BLaER1 treated with 17β-estradiol and CSF1 and Interleukin-3, amounts not matched to agents 10 nM and 100 nM (cell line): ENCODE measurements around the gene CDHR5.
A peak's percentile ranks its signal among the peaks of the same experiment; 100 is the strongest.
"Not testable (repeated sequence)": the region's sequence is repeated elsewhere in the genome, so short reads cannot be mapped to it uniquely, and the experiment has no call there.

Experiments
- H3K27ac ChIP-seq, 11 experiments: shearing (Covaris generic); formaldehyde crosslinking; 2 replicates each; pipeline ENCODE4 v1.8.1; 2022
- H3K27me3 ChIP-seq, 11 experiments: shearing (Covaris generic); formaldehyde crosslinking; 2 replicates each; pipeline ENCODE4 v1.8.1; 2022
- H3K36me3 ChIP-seq, 11 experiments: shearing (Covaris generic); formaldehyde crosslinking; 2 replicates each; pipeline ENCODE4 v1.8.1; 2022
- H3K4me1 ChIP-seq, 10 experiments: shearing (Covaris generic); formaldehyde crosslinking; 2 replicates each; pipeline ENCODE4 v1.8.1; 2022
- H3K4me2 ChIP-seq, 11 experiments: shearing (Covaris generic); formaldehyde crosslinking; 2 replicates each; pipeline ENCODE4 v1.8.1; 2022
- H3K4me3 ChIP-seq, 10 experiments: shearing (Covaris generic); formaldehyde crosslinking; 2 replicates each; pipeline ENCODE4 v1.8.1; 2022
- H3K9ac ChIP-seq, 11 experiments: shearing (Covaris generic); formaldehyde crosslinking; 2 replicates each; pipeline ENCODE4 v1.8.1; 2022
- H3K9me3 ChIP-seq, 11 experiments: shearing (Covaris generic); formaldehyde crosslinking; replicated peaks in 1 of 11; 2 replicates each; pipeline ENCODE4 v1.8.1; 2022
- H4K20me1 ChIP-seq, 11 experiments: shearing (Covaris generic); formaldehyde crosslinking; 2 replicates each; pipeline ENCODE4 v1.8.1; 2022
- Cebpa-rat ChIP-seq, 11 experiments: shearing (Covaris generic); IDR thresholded peaks; 2 replicates each; pipeline ENCODE4 v1.8.1; 2022

CDHR5 gene

DNA sequence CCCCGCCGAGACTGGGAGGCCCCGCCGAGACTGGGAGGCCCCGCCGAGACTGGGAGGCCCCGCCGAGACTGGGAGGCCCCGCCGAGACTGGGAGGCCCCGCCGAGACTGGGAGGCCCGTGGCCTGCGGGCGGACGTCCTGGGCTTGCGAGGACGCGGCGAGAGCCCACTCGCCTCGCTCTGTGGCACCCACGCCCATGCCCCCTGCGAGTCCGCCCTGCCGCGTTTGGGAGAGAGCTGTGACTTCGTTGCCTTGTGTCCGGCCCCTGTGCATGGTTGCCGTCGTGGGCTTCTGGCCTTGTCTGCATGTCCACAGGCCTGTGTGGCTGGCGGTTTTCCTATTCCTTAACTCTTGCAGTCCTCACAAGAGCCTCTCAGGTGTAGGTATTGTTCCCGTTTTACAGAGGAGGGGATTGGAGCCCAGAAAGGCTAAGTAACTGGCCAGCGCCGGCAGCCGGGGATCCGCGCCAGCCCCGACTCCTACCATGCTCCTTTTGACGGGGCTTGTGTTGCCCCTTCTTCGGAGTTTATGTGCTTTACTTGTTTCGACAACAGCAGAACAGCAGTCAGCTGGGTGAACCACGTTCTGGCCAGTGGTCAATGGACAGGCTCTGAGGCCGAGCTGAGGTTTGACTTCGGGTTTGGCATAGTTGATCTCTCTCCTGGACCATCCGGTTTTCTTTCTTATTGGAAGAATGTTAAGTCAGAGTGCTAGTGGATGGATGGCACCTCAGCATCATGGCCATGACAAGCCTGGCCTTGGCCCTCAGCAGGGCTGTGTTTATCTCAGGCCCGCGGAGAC, 47.7 kb downstream of the CDHR5 start:
- Histone ChIP-seq H3K4me1 (peaks cover 40 to 55% (median 49%) of the 10 kb centered on the region in 10 experiments), H3K27ac (peak overlapping the region; percentile 96 to 100 (median 100)), H3K4me3 (peak overlapping the region; percentile 82 to 100 (median 93)), H3K9me3 (no peaks in the 10 kb centered on the region), H4K20me1 (peaks cover 53 to 68% (median 55%) of the 10 kb centered on the region in 11 experiments), H3K27me3 (peaks cover 8 to 24% (median 16%) of the 10 kb centered on the region in 11 experiments; a peak in 21 of 22 replicates), H3K9ac (peak overlapping the region; percentile 96 to 100 (median 99)), H3K36me3 (peaks cover 9 to 44% (median 31%) of the 10 kb centered on the region in 11 experiments), H3K4me2 (peak overlapping the region; percentile 87 to 100 (median 98))
- TF ChIP-seq Cebpa-rat (IDR thresholded peaks at IDR 0.05), result no peak

DNA sequence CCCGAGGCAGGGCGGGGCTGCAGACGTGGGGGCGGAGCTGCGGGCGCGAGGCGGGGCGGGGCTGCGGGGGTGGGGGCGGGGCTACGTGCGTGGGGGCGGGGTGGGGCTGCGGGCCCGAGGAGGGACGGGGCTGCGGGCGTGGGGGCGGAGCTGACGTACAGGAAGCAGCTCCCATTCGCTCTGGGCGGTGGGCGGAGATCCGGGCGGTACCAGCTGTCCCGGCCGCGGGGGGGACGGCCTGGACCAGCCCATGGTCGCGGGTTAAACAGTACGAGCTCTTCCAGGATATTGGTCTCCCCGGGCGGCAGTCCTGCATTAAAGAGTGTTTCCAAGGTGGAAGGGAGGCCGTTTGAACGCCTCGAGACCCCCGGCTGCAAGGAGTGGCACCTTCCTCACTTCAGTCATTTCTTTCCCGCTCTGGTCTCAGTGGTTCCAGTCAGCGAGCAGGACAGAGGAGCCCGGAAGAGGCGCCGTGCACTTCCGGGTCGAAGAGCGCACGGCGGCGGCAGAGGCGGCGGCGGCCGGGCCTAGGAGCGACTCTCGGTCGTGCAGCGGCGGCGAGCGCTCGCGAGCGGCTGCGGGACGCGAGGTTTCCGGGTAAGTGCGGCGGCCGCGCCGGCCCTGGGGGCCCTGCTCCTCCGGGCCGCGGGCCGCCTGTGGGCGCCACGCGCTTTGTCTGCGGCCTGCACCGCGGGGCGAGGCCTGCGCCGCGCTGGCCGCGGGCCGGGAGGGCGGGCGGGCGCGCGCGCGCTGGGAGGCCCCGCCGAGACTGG, 48.6 kb downstream of the CDHR5 start, which contains the start of gene PHRF1:
TSS of gene PHRF1 (plus strand) at position 475 of the 773 bp plus-strand sequence. CDS start 5,043 bp downstream, outside the sequence.
- Histone ChIP-seq H3K4me3 (peak within 1 kb of the TSS; percentile 82 to 100 (median 93)), H3K36me3 (peaks cover under 1 to 36% (median 23%) of the 10 kb centered on the region in 11 experiments), H3K9me3 (no peaks in the 10 kb centered on the region), H3K27me3 (peaks cover 8 to 24% (median 16%) of the 10 kb centered on the region in 11 experiments; a peak in 21 of 22 replicates), H3K4me1 (peaks cover 40 to 55% (median 49%) of the 10 kb centered on the region in 10 experiments), H3K9ac (peak within 1 kb of the TSS; percentile 96 to 100 (median 99)), H4K20me1 (peaks cover 44 to 59% (median 47%) of the 10 kb centered on the region in 11 experiments), H3K27ac (peak within 1 kb of the TSS; percentile 96 to 100 (median 100)), H3K4me2 (peak within 1 kb of the TSS; percentile 98 to 100 (median 99))
- TF ChIP-seq Cebpa-rat (IDR thresholded peaks at IDR 0.05), result no peak

- Histone ChIP-seq H3K27ac (peak overlapping the region in 2 of 11 experiments; percentile 17 to 25; a peak in 2 of 22 replicates), H3K4me3 (peak overlapping the region; percentile 55 to 76 (median 66)), H3K27me3 (peaks cover 8 to 24% (median 16%) of the 10 kb centered on the region in 11 experiments; a peak in 21 of 22 replicates), H3K4me2 (peak overlapping the region; percentile 97 to 100 (median 98)), H4K20me1 (peaks cover 37 to 52% (median 39%) of the 10 kb centered on the region in 11 experiments), H3K4me1 (peaks cover 40 to 56% (median 48%) of the 10 kb centered on the region in 10 experiments), H3K9me3 (no peaks in the 10 kb centered on the region), H3K9ac (peak overlapping the region; percentile 47 to 80 (median 68); a peak in 20 of 22 replicates), H3K36me3 (peaks cover 0 to 33% (median 20%) of the 10 kb centered on the region in 11 experiments; a peak in 19 of 22 replicates)
- no peak for TF ChIP-seq Cebpa-rat (IDR thresholded peaks at IDR 0.05)
These were observed 49.3 kb downstream of the CDHR5 start for GRCh38 chr11:575313-575995.

DNA sequence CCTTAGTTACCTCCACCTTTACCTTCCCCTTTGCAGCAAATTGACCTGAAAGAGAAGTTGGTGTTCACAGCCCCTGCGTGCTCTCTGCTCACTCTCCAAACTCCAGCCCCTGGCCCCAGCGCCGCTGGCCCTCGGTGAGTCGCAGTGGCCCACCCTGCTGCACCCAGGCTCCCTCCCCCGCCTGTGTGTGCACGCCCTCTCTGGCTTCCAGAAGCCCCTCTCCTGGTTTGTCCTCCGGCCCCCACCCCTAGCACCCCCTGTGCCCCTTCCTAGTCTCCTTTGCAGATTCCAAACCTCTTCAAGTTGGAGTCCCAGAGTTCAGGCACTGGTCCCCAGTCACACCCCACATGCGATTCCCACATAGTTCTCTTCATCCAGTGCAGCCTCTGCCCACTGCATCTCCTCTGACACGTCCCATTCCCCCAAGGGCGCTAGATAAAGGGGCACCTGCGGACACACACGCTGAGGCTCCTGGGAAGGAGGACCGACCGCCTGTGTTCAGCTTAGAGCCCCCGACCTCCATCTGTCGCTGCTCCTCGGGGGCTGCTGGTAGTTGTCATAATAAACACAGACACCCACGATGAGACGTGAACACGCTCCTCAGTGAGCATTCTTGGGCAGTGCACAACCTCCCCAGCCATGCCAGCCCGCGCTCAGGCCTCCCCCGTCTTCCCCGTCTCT, 50.0 kb downstream of the CDHR5 start:
- no peak for TF ChIP-seq Cebpa-rat (IDR thresholded peaks at IDR 0.05)
- Histone ChIP-seq H3K9me3 (no peaks in the 10 kb centered on the region), H3K27ac (no peak overlapping the region), H3K4me1 (peaks cover 40 to 56% (median 46%) of the 10 kb centered on the region in 10 experiments), H3K4me3 (peak overlapping the region; percentile 55 to 76 (median 66)), H3K4me2 (peak overlapping the region; percentile 97 to 100 (median 98)), H3K9ac (peak overlapping the region in 9 of 11 experiments; percentile 47 to 80 (median 69); a peak in 14 of 22 replicates), H3K27me3 (peaks cover 8 to 24% (median 16%) of the 10 kb centered on the region in 11 experiments; a peak in 21 of 22 replicates), H4K20me1 (peaks cover 30 to 45% (median 33%) of the 10 kb centered on the region in 11 experiments), H3K36me3 (peaks cover 0 to 26% (median 16%) of the 10 kb centered on the region in 11 experiments; a peak in 18 of 22 replicates)

DNA sequence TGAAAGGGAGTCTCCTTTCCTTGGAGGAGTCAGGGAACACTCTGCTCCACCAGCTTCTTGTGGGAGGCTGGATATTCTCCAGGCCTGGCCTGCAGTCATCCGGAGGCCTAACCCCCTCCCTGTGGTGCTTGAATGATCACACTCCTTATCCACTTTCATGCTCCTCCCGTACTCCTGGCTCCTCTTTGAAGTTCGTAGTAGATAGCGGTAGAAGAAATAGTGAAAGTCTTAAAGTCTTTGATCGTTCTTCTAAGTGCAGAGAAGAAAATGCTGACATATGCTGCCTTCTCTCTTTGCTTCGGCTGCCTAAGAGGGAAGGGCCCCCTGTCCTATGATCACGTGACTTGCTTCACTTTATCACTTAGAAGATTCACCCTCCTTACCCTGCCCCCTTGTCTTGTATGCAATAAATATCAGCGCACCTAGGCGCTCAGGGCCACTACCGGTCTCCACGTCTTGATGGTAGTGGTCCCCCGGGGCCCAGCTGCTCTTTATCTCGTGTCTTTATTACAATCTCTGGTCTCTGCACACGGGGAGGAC, 50.7 kb downstream of the CDHR5 start:
- Histone ChIP-seq H3K9ac (peak overlapping the region in 2 of 11 experiments; percentile 14 to 42; a peak in 1 of 22 replicates), H3K4me1 (peaks cover 41 to 56% (median 47%) of the 10 kb centered on the region in 10 experiments), H3K4me2 (peak overlapping the region; percentile 39 to 100 (median 98); a peak in 21 of 22 replicates), H3K4me3 (peak overlapping the region in 2 of 10 experiments; percentile 16 to 37; a peak in 3 of 20 replicates), H3K27me3 (peaks cover 8 to 29% (median 16%) of the 10 kb centered on the region in 11 experiments; a peak in 21 of 22 replicates), H4K20me1 (peaks cover 24 to 38% (median 26%) of the 10 kb centered on the region in 11 experiments), H3K36me3 (peaks cover 0 to 20% (median 9%) of the 10 kb centered on the region in 11 experiments; a peak in 16 of 22 replicates)
- not testable (repeated sequence) for H3K9me3 ChIP-seq, H3K27ac ChIP-seq

- Histone ChIP-seq H3K9ac (no peak overlapping the region), H3K27me3 (peaks cover 8 to 29% (median 16%) of the 10 kb centered on the region in 11 experiments; a peak in 21 of 22 replicates), H3K9me3 (no peaks in the 10 kb centered on the region), H3K4me3 (no peak overlapping the region), H3K36me3 (peaks cover 0 to 13% (median 6%) of the 10 kb centered on the region in 11 experiments; a peak in 15 of 22 replicates), H4K20me1 (peaks cover 15 to 30% (median 17%) of the 10 kb centered on the region in 11 experiments), H3K4me2 (peak overlapping the region in 2 of 11 experiments; percentile 13 to 97; a peak in 2 of 22 replicates), H3K4me1 (peaks cover 35 to 51% (median 42%) of the 10 kb centered on the region in 10 experiments), H3K27ac (no peak overlapping the region)
- no peak for TF ChIP-seq Cebpa-rat (IDR thresholded peaks at IDR 0.05)
These were observed 51.5 kb downstream of the CDHR5 start for GRCh38 chr11:573146-573759.

GRCh38 chr11:571802-572185, 53.0 kb downstream of the CDHR5 start:
- Histone ChIP-seq H3K36me3 (peaks cover 0 to 5% (median 0%) of the 10 kb centered on the region in 11 experiments; a peak in 2 of 22 replicates), H4K20me1 (peaks cover under 1 to 28% (median 10%) of the 10 kb centered on the region in 11 experiments; a peak in 19 of 22 replicates), H3K27me3 (peaks cover 8 to 29% (median 16%) of the 10 kb centered on the region in 11 experiments; a peak in 21 of 22 replicates), H3K4me3 (no peak overlapping the region), H3K4me1 (peaks cover 36 to 52% (median 42%) of the 10 kb centered on the region in 10 experiments), H3K27ac (no peak overlapping the region), H3K9ac (no peak overlapping the region), H3K4me2 (no peak overlapping the region), H3K9me3 (no peaks in the 10 kb centered on the region)
- no peak for TF ChIP-seq Cebpa-rat (IDR thresholded peaks at IDR 0.05)
